ENCODE measurements around the gene SALL1. TPM values are rescaled to one million over a fixed set of nuclear protein-coding genes. Genes with fewer than 3 reads are reported as not detected.

SALL1 gene
- total and polyA plus RNA-seq, 4 donors, result 0.06 TPM; not detected in 3

GRCh38 chr16:51119973-51120729 is 30.9 kb downstream of the SALL1 start:
- H3K36me3 ChIP-seq (ENCODE audit: control insufficient read depth in 4 of 4, insufficient read depth in 4 of 4, low read length in 4 of 4), result no peaks in the 10 kb centered on the region
- ATAC-seq (ENCODE audit: insufficient read depth, low FRiP score) (no peak), DNase-seq (no peak)
- no peaks in the 10 kb centered on the region for H3K4me1 ChIP-seq (ENCODE audit: control insufficient read depth in 5 of 5, insufficient read depth in 5 of 5, low read length in 5 of 5)
- peaks cover 5 to 44% (median 28%) of the 10 kb centered on the region in 3 donors for H3K27me3 ChIP-seq (ENCODE audit: control insufficient read depth in 3 of 3, insufficient read depth in 3 of 3, low read length in 2 of 3)
- TF ChIP-seq CTCF (IDR thresholded peaks at IDR 0.05; ENCODE audit: control extremely low read depth, extremely low read depth), result no peak
- no peak overlapping the region for H3K9ac ChIP-seq (ENCODE audit: insufficient read depth in 1 of 2, low read length in 2 of 2)
- 72 to 79% methylated on average over 6 of the region's 6 CpGs for WGBS, 2 donors
- H3K27ac ChIP-seq (ENCODE audit: low read depth in 1 of 2, low read length in 1 of 2), result no peak overlapping the region
- H3K9me3 ChIP-seq (ENCODE audit: control insufficient read depth in 4 of 4, insufficient read depth in 3 of 4, low read length in 3 of 4), result peaks cover 0 to 8% (median 0%) of the 10 kb centered on the region in 4 donors
- no peak overlapping the region for H3K4me3 ChIP-seq

- Histone ChIP-seq H3K4me3 (no peak overlapping the region), H3K9me3 (ENCODE audit: control insufficient read depth in 4 of 4, insufficient read depth in 3 of 4, low read length in 3 of 4) (peaks cover 0 to 8% (median 0%) of the 10 kb centered on the region in 4 donors), H3K36me3 (ENCODE audit: control insufficient read depth in 4 of 4, insufficient read depth in 4 of 4, low read length in 4 of 4) (no peaks in the 10 kb centered on the region), H3K9ac (ENCODE audit: insufficient read depth in 1 of 2, low read length in 2 of 2) (no peak overlapping the region), H3K27ac (ENCODE audit: low read depth in 1 of 2, low read length in 1 of 2) (no peak overlapping the region), H3K27me3 (ENCODE audit: control insufficient read depth in 3 of 3, insufficient read depth in 3 of 3, low read length in 2 of 3) (peaks cover 8 to 50% (median 34%) of the 10 kb centered on the region in 3 donors), H3K4me1 (ENCODE audit: control insufficient read depth in 5 of 5, insufficient read depth in 5 of 5, low read length in 5 of 5) (no peaks in the 10 kb centered on the region)
- WGBS, 2 donors, result 62 to 67% methylated on average over 8 of the region's 8 CpGs
- no peak for DNase-seq
- TF ChIP-seq CTCF (IDR thresholded peaks at IDR 0.05; ENCODE audit: control extremely low read depth, extremely low read depth), result no peak
- no peak for ATAC-seq (ENCODE audit: insufficient read depth, low FRiP score)
Observed at GRCh38 chr16:51119556-51119955, 31.5 kb downstream of the SALL1 start.

- WGBS, 2 donors, result 36 to 46% methylated on average over 4 of the region's 4 CpGs
- no peak overlapping the region for H3K9ac ChIP-seq (ENCODE audit: insufficient read depth in 1 of 2, low read length in 2 of 2)
- no peak for TF ChIP-seq CTCF (IDR thresholded peaks at IDR 0.05; ENCODE audit: control extremely low read depth, extremely low read depth)
- no peaks in the 10 kb centered on the region for H3K4me1 ChIP-seq (ENCODE audit: control insufficient read depth in 5 of 5, insufficient read depth in 5 of 5, low read length in 5 of 5)
- H3K4me3 ChIP-seq, result no peak overlapping the region
- H3K36me3 ChIP-seq (ENCODE audit: control insufficient read depth in 4 of 4, insufficient read depth in 4 of 4, low read length in 4 of 4), result no peaks in the 10 kb centered on the region
- peaks cover 8 to 74% (median 59%) of the 10 kb centered on the region in 3 donors for H3K27me3 ChIP-seq (ENCODE audit: control insufficient read depth in 3 of 3, insufficient read depth in 3 of 3, low read length in 2 of 3)
- no peak for DNase-seq
- H3K27ac ChIP-seq (ENCODE audit: low read depth in 1 of 2, low read length in 1 of 2), result no peak overlapping the region
- ATAC-seq (ENCODE audit: insufficient read depth, low FRiP score), result no peak
- H3K9me3 ChIP-seq (ENCODE audit: control insufficient read depth in 4 of 4, insufficient read depth in 3 of 4, low read length in 3 of 4), result peaks cover 0 to 6% (median 0%) of the 10 kb centered on the region in 4 donors
Observed at GRCh38 chr16:51116353-51116752, 34.7 kb downstream of the SALL1 start.

Data from lung (tissue), 12 donors.